Measurements from ENCODE around the gene PRR16.

PRR16 gene

GRCh38 chr5:120463006-120463680 is 957 bp upstream of the PRR16 start:
- no peak for DNase-seq (ENCODE audit: low read depth)

GRCh38 chr5:120464627-120465435 is 731 bp downstream of the PRR16 start:
- no peak for DNase-seq (ENCODE audit: low read depth)

DNA sequence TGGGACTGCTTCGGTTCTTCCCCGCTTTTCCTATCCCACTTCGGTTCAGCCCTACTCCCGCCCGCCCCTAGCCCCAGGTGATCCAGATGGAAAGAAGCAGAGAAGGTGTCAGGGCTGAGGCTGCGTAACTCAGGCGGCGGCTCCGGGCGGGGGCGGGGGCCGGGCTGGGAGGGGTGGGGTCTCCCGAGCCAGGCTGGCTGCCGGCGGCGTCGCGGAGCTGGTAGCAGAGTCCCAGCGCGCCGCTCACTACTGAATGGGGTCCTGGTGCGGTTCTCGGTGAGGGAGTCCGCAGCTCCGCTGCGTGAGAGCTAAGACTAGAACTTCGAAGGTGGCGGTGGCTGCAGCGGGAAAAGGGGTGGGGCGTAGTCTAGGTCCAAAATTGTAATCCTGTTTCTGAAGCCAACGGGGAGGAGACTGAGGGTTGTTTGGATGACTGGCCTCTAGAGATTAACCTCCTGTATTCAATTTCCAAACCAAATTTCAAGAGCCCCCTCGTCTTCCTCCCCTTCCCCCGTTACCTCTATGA is 1.4 kb downstream of the PRR16 start:
- DNase-seq (ENCODE audit: low read depth), result no peak

DNA sequence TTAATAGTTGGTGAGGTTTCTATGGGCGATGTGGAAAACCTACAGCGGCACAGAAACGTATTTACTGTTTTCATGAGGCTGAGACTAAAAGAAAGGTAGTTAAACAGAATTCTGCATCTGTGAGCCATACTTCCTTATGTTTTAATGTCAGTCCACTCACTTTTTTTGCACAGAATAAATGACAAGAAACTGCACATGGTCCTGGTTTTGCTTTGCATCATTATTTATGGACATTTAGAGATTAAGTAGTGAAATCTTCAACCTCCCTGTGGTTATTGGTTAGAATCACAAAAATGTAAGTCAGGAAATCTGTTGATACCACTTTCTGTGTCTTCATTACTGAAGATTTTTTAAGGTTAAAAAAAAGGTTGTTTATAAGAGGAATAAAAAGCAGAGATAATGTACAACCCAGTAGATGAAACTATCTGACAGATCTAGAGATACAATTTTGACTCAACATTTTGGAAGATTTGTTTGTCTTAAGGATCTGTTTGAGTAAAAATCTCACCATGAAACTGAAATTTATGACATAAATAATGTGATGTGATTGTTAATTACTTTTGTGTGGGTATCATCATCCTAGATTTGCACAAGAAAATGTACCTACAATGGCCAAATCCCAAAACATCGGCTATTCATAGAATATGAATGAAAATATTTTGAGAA is 2.4 kb downstream of the PRR16 start:
- DNase-seq (ENCODE audit: low read depth), result no peak

GRCh38 chr5:120471971-120472370 is 7.9 kb downstream of the PRR16 start:
- DNase-seq (ENCODE audit: low read depth), result no peak

DNA sequence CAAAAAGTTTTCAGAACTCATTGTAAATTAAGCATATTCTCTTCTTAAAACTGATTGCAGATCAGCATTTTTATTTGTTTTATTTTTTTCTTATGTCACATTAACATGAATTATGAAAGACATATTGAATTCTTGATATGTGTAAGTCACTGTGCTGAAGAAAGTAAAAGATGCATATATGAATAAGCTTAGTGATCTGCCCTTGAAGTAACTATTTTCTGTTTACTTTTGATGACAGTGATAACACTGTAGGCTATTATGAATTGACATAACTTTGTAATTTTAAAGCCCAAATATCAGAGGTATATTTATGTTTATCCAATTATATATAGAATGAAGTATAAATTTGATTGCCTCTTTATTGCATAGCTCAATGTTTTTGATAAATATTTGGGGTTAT is 8.8 kb downstream of the PRR16 start:
- DNase-seq (ENCODE audit: low read depth), result no peak

DNA sequence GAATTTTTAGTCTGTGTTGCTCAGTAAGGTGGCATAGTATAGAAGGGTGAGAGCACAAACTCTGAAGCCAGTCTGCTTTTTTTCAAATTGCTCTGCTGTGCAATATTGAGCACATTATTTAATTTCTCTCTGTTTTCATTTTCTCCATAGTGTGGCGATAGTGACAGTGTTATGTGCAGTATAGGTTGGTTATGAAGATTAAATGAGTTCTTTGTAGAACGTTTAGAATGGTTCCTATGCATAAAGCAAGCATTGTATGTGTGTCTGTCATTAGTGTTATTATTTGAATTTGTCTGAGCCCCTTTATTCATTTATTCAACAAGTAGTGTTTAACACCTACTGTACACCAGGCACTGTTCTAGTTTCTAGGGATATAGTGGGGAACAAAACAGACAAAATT is 9.2 kb downstream of the PRR16 start:
- no peak for DNase-seq (ENCODE audit: low read depth)

DNA sequence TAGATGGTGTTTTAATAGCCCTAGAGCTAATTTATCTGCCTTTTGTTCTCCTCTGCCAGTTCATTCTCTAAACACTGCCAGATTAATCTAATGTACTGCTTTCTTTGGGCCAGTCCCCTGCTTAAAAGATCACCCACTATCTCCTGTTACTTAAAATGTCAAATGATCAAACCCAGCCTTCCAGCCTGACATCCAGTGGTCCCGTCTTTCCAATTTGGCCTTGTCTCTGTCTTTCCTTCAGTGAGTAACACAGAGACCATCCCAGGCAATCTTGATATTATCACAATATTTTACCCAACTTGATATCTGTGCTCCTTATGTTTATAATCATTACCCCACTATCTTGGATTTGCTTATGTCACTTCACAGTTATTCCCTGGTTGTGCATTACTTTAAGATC is 12.0 kb downstream of the PRR16 start:
- DNase-seq (ENCODE audit: low read depth), result no peak

DNA sequence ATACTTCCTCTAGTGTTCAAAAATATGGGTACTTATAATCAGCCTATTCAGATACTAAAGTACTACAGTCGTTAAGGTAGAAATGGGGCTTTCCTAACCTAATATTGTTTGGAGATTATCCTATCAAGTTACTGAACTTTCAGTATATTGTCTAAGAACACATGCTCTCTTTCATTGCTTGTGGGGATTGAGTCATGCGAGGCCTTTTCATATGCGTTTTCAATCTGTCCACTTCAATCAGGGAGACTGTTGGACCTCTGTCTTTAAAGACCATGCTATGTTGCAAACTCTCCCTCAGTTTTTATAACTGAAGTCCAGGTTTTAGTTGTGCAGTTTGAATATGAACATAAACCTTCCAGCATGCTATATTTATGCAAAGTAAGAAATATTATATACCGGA is 15.0 kb downstream of the PRR16 start:
- no peak for DNase-seq (ENCODE audit: low read depth)

- DNase-seq (ENCODE audit: low read depth), result no peak
These were observed 35.9 kb downstream of the PRR16 start for GRCh38 chr5:120499876-120500563.

- DNase-seq (ENCODE audit: low read depth), result no peak
These were observed 38.4 kb downstream of the PRR16 start for GRCh38 chr5:120502531-120502930.

DNA sequence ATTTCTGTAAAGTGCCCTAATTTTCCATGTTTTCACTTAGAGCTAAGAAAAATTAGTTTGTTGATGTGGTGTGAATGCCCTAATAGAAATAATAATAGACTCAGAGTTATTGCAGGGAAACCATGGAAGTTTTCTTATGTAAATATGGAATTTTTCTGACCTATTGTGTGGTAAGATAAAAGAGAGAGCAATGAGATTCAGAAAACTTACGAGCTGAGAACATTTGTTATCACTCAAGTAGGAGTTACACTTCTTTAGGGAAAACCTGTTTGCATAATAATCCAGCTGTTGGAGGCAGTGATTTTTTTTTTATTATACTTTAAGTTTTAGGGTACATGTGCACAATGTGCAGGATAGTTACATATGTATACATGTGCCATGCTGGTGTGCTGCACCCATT is 39.2 kb downstream of the PRR16 start:
- no peak for DNase-seq (ENCODE audit: low read depth)

DNA sequence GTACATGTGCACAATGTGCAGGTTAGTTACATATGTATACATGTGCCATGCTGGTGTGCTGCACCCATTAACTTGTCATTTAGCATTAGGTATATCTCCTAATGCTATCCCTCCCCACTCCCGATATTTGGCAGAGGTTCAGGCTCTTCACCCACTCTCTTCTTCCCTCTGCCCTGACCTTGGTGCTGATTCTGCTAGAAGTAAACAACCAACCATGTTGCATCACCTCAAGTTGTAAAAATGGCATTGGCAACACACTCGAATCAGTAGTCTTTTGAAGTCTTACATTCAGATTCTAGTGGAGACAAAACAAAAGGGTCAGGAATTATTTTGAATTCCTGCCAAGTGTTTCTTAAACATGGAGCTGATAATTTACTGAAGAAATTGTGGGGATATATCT is 40.0 kb downstream of the PRR16 start:
- DNase-seq (ENCODE audit: low read depth), result no peak

GRCh38 chr5:120507197-120507596 is 43.1 kb downstream of the PRR16 start:
- no peak for DNase-seq (ENCODE audit: low read depth)

GRCh38 chr5:120507800-120508463 is 43.8 kb downstream of the PRR16 start:
- no peak for DNase-seq (ENCODE audit: low read depth)

GRCh38 chr5:120509053-120509452 is 45.0 kb downstream of the PRR16 start:
- no peak for DNase-seq (ENCODE audit: low read depth)

DNA sequence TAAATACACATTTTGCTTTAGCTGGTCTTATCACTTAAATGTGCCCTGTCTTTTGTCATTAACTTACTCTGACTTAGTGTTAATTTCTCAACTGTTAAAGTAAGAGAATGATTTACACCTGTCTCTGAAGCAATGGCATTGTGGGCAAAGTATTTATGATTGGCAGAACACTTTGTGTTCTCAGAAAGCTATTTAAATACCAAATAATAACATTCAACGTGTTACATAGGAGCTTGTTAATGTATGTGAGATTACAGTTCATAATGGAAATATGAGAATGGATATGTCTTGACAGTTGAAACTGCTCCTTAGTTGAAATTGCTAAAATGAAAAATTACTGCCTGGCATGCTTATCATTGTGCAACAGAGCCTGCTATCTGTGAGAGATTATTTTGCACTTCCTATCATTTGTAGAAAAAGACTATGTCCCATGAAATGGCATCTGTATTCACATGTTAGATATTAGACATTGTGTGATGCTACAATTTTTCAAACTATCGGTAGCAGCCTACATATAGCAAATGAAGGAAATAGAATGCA is 46.1 kb downstream of the PRR16 start:
- DNase-seq (ENCODE audit: low read depth), result no peak

DNA sequence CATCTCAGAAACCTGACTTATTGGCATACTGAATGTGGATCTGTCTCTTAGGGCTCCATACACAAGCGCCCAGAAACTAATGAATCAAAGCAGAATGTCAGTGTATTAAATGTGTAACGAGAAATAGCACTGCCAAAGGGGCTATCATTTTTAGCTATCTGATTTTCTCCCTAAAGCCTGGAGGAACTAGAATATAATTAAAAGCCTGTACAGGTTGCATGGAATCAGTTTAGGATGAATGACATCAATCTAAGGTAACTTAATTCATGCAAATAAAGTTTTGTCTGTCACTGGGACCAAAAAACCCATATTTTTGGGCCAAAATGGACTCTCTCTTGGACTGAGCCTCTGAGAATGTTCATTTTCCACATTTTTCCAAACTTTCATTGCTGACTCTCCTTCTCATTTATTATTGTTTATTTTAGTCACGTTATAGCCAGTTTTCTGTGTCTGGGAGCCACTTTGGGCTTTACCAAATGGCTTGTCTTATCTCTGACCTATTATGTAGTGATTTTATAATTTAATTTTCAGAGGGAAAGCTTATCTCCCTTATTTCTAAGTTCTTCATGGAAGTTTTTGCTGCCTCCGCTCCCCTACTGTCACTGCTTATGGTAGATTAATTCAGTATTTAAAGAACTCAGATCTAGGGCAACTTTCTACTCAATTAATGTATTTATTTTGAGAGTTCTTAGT is 47.0 kb downstream of the PRR16 start:
- no peak for DNase-seq (ENCODE audit: low read depth)

DNA sequence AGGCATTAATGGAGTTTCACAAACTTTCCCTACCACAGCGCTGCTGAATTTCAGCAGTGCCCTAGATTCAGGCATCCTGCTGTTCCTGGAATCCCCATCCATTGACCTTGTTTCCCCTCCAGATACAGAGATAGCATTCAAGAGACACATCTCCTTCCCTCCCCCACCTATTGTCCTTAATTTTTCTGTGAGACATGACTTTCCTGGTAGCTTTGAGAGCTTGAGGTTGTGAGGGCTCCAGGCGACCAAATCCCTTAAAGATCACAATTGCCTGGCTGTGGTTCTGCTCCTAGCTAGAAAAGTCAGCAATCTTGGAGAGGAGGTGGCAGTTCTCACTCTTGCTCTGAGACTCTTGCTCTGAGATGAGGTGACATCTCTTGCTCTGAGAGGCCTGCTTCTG is 48.0 kb downstream of the PRR16 start:
- DNase-seq (ENCODE audit: low read depth), result no peak

DNA sequence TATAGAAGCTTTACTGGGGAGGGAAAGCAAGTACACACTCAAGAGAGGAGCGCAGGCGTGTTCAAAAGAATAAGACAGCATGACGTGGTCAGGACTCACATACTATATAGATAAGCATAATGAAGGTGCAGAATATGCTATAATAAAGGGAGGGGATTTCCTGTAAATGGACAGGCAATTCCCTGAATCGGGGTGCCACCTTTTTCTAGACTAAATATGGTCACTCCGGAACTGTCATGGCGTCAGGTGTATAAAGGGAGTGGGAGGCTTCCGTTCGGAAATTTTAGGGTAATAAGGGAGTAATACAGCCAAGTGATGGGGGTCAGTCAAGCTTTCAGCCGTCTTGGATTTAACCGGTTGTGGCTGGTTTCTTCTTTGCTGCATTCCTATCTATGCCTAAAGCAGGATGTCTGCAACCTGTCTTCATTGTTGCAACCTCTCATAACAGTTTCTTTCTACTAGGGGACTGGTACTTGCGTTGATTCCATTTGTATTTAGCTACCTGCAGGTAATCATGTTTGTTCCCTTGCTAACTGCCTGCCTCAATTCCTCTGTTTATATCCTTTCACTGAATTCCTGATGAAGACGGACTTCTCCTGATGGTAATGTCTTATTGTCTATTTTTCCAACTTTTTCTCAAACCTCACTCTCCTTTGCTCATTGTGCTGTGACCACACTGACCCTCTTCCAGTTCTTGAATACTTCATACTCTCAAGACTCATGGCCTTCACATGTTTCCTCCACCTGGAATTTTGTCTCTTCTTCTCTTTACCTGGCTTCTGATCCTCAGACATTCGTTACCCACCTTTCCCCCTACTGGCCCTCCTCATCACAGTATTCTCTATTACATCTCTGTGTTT is 48.9 kb downstream of the PRR16 start:
- no peak for DNase-seq (ENCODE audit: low read depth)

Data from T-helper 22 cell (primary cell).